ENCODE data around the gene ANTXR1. TPM values are rescaled to one million over a fixed set of nuclear protein-coding genes. Genes with fewer than 3 reads are reported as not detected.

ANTXR1 gene
- total and polyA plus RNA-seq, 5 donors from 2014 or later = not detected

Other genes with a start within 250 kb of the ANTXR1 start
- gene BMP10, start 141.8 kb upstream of the ANTXR1 start, total RNA-seq = 0.57 TPM
- gene BMP10, start 141.8 kb upstream of the ANTXR1 start, polyA plus RNA-seq = not detected
- gene GKN2, start 60.3 kb upstream of the ANTXR1 start, total RNA-seq = not detected
- not detected for gene GKN2, start 60.3 kb upstream of the ANTXR1 start, polyA plus RNA-seq
- gene GKN1, start 38.5 kb upstream of the ANTXR1 start, total RNA-seq = not detected
- gene GKN1, start 38.5 kb upstream of the ANTXR1 start, polyA plus RNA-seq = not detected

Data from CD4-positive, CD25-positive, alpha-beta regulatory T cell (primary cell).